Mucosa of rectum (tissue), 2 donors: ENCODE measurements around the gene DCAF15.
"Not testable (repeated sequence)": the region's sequence is repeated elsewhere in the genome, so short reads cannot be mapped to it uniquely, and the experiment has no call there.

Experiments used
- H3K27ac ChIP-seq, 2 donors: one replicate each; pipeline ENCODE4 v1.7.0; 2013; ENCODE audit warnings: inconsistent platforms in 2 of 2, low read depth in 2 of 2, low read length in 2 of 2
- H3K27me3 ChIP-seq, 2 donors: one replicate each; pipeline ENCODE4 v1.7.0; 2013; ENCODE audit warnings: low read length in 2 of 2; ENCODE audit not compliant: control insufficient read depth in 2 of 2, insufficient read depth in 2 of 2
- H3K36me3 ChIP-seq, 2 donors: one replicate each; pipeline ENCODE4 v1.7.0; 2013; ENCODE audit warnings: low read length in 2 of 2; ENCODE audit not compliant: control insufficient read depth in 2 of 2, insufficient read depth in 2 of 2
- H3K4me1 ChIP-seq, 2 donors: one replicate each; pipeline ENCODE4 v1.7.0; 2013; ENCODE audit warnings: low read length in 2 of 2, mild to moderate bottlenecking in 1 of 2; ENCODE audit not compliant: control insufficient read depth in 2 of 2, insufficient read depth in 2 of 2
- H3K4me3 ChIP-seq, 2 donors: one replicate each; pipeline ENCODE4 v1.7.0; 2013; ENCODE audit warnings: low read length in 2 of 2
- H3K9ac ChIP-seq, 2 donors: one replicate each; pipeline ENCODE4 v1.7.0; 2013; ENCODE audit warnings: low read length in 2 of 2, low read depth in 1 of 2, mild to moderate bottlenecking in 1 of 2
- H3K9me3 ChIP-seq, 2 donors: one replicate each; pipeline ENCODE4 v1.7.0; 2013; ENCODE audit warnings: low read length in 2 of 2; ENCODE audit not compliant: control insufficient read depth in 2 of 2
- donor health status: healthy.
- donor health status: Normal muscosa, but diverticular disease.

DCAF15 gene

GRCh38 chr19:13965926-13966683, 13.8 kb downstream of the DCAF15 start:
- H3K27ac ChIP-seq, result no peak overlapping the region
- no peaks in the 10 kb centered on the region for H3K9me3 ChIP-seq
- H3K36me3 ChIP-seq, result peaks cover 29 to 31% of the 10 kb centered on the region in 2 donors
- no peak overlapping the region for H3K4me3 ChIP-seq
- no peaks in the 10 kb centered on the region for H3K4me1 ChIP-seq
- H3K9ac ChIP-seq, result no peak overlapping the region
- H3K27me3 ChIP-seq, result no peaks in the 10 kb centered on the region

GRCh38 chr19:13966684-13967128, 14.4 kb downstream of the DCAF15 start:
- no peaks in the 10 kb centered on the region for H3K4me1 ChIP-seq
- H3K9ac ChIP-seq, result no peak overlapping the region
- H3K36me3 ChIP-seq, result peaks cover 29 to 35% of the 10 kb centered on the region in 2 donors
- H3K27me3 ChIP-seq, result no peaks in the 10 kb centered on the region
- H3K27ac ChIP-seq, result no peak overlapping the region
- no peaks in the 10 kb centered on the region for H3K9me3 ChIP-seq
- H3K4me3 ChIP-seq, result no peak overlapping the region

DNA sequence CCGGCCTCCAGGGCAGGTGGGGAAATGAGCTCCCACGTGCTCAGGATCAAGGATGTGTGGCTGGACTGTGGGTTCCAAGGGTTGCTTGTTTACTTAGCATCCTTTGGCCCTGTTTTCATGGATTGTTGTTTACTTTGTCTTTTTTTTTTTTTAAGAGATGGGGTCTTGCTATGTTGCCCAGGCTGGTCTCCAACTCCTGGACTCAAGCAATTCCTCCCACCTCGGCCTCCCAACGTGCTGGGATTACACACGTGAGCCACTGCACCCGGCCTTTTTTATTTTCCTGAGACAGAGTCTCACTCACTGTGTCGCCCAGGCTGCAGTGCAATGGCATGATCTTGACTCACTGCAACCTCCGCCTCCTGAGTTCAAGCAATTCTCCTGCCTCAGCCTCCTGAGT, 14.9 kb downstream of the DCAF15 start:
- not testable (repeated sequence) for H3K27ac ChIP-seq, H3K9ac ChIP-seq, H3K4me1 ChIP-seq, H3K27me3 ChIP-seq, H3K4me3 ChIP-seq, H3K9me3 ChIP-seq
- H3K36me3 ChIP-seq, result peaks cover 29 to 35% of the 10 kb centered on the region in 2 donors

GRCh38 chr19:13968383-13968935, 16.1 kb downstream of the DCAF15 start:
- Histone ChIP-seq H3K36me3 (peaks cover 33 to 46% of the 10 kb centered on the region in 2 donors), H3K4me3 (no peak overlapping the region)

GRCh38 chr19:13968999-13969398, 16.7 kb downstream of the DCAF15 start:
- H3K4me1 ChIP-seq, result no peaks in the 10 kb centered on the region
- no peak overlapping the region for H3K27ac ChIP-seq
- no peaks in the 10 kb centered on the region for H3K9me3 ChIP-seq
- H3K27me3 ChIP-seq, result no peaks in the 10 kb centered on the region
- H3K9ac ChIP-seq, result no peak overlapping the region
- peaks cover 33 to 46% of the 10 kb centered on the region in 2 donors for H3K36me3 ChIP-seq
- no peak overlapping the region for H3K4me3 ChIP-seq

More at GRCh38 chr19:13968383-13968935, 16.1 kb downstream of the DCAF15 start:
- Histone ChIP-seq H3K4me1 (no peaks in the 10 kb centered on the region), H3K27me3 (no peaks in the 10 kb centered on the region), H3K9me3 (no peaks in the 10 kb centered on the region), H3K9ac (no peak overlapping the region), H3K27ac (no peak overlapping the region)

DNA sequence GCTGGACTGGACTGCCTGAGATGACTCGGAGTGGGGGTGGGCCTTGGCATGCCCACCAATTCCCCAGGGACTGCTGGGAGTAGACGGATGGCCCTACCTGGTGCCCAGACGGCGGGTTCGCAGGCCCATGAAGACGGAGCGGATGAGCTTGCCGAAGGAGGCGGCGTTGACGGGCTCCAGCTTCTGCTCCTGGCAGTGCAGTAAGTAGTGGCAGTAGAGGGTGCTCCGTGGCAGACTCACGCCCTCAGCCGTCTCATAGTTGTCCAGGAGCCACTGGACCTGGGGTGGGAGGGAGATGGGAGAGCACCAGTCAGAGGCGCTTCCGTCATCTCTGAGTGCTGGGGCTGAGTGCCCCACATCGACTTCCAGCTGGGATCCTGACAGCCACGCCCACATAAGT, 17.6 kb downstream of the DCAF15 start:
- no peaks in the 10 kb centered on the region for H3K4me1 ChIP-seq
- peaks cover 30 to 46% of the 10 kb centered on the region in 2 donors for H3K36me3 ChIP-seq
- no peaks in the 10 kb centered on the region for H3K9me3 ChIP-seq
- H3K9ac ChIP-seq, result no peak overlapping the region
- no peaks in the 10 kb centered on the region for H3K27me3 ChIP-seq
- H3K4me3 ChIP-seq, result no peak overlapping the region
- H3K27ac ChIP-seq, result no peak overlapping the region

DNA sequence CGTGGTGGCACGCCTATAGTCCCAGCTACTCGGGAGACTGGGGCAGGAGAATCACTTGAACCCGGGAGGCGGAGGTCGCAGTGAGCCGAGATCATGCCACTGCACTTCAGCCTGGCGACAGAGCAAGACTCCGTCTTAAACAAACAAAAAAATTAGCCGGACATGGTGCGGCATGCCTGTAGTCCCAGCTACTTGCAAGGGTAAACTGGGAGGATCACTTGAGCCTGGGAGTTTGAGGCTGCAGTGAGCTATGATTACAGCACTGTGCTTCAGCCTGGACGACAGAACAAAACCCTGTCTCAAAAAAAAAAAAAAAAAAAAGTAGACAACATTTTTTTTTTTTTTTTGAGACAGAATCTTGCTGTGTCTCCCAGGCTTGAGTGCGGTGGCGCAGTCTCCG, 19.6 kb downstream of the DCAF15 start:
- not testable (repeated sequence) for H3K27ac ChIP-seq, H3K27me3 ChIP-seq, H3K4me1 ChIP-seq, H3K9ac ChIP-seq, H3K4me3 ChIP-seq, H3K9me3 ChIP-seq
- H3K36me3 ChIP-seq, result peaks cover 21 to 36% of the 10 kb centered on the region in 2 donors

- H3K4me1 ChIP-seq, result no peaks in the 10 kb centered on the region
- H3K9me3 ChIP-seq, result no peaks in the 10 kb centered on the region
- H3K9ac ChIP-seq, result no peak overlapping the region
- H3K4me3 ChIP-seq, result no peak overlapping the region
- H3K27ac ChIP-seq, result no peak overlapping the region
- no peaks in the 10 kb centered on the region for H3K27me3 ChIP-seq
- H3K36me3 ChIP-seq, result peaks cover 19 to 33% of the 10 kb centered on the region in 2 donors
Measured at GRCh38 chr19:13972368-13973155, 20.3 kb downstream of the DCAF15 start.

GRCh38 chr19:13973479-13973878, 21.2 kb downstream of the DCAF15 start:
- H3K4me3 ChIP-seq, H3K27me3 ChIP-seq, H3K9ac ChIP-seq, H3K9me3 ChIP-seq, H3K27ac ChIP-seq, H3K4me1 ChIP-seq: not testable (repeated sequence)
- peaks cover 16 to 27% of the 10 kb centered on the region in 2 donors for H3K36me3 ChIP-seq

DNA sequence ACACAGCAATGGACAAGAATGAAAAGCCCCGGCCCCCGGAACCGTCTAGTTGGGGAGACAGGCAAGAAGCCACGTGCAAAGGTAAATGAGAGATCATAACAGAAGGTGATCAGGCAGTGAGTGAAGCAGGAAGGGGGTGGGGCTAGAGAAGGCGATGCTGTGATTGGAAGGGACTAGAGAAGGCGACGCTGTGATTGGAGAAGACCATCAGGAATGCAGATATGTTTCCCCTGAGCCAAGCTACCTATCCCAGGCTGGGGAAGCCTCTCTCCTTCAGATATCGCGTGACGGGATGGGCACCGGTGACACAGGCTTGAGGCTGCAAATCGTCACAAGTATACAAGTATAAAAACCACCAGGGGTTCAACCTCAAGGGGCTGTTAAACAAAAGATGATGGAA, 21.8 kb downstream of the DCAF15 start:
- Histone ChIP-seq H3K9me3 (no peaks in the 10 kb centered on the region), H3K27ac (no peak overlapping the region), H3K9ac (no peak overlapping the region), H3K4me3 (no peak overlapping the region), H3K27me3 (no peaks in the 10 kb centered on the region), H3K4me1 (peaks cover under 1 to 2% of the 10 kb centered on the region in 2 donors), H3K36me3 (peaks cover 11 to 23% of the 10 kb centered on the region in 2 donors)
